ENCODE results near the gene TSSK6.

- TF ChIP-seq EZH2 (IDR thresholded peaks at IDR 0.05; ENCODE audit: low read depth, unreplicated experiment): no peak
- TF ChIP-seq CTCF (conservative IDR thresholded peaks at IDR 0.05; ENCODE audit: low read depth in 2 of 2): no peak
- TF ChIP-seq EZH2phosphoT487 (IDR thresholded peaks at IDR 0.05; ENCODE audit: unreplicated experiment): no peak
- no peak for TF ChIP-seq JUNB (IDR thresholded peaks at IDR 0.05; ENCODE audit: unreplicated experiment)
- TF ChIP-seq POLR2AphosphoS5 (IDR thresholded peaks at IDR 0.05; ENCODE audit: low read depth): no peak
- no peak for TF ChIP-seq ZNF114 (CRISPR knock-in tag; IDR thresholded peaks at IDR 0.05)
- no peak for TF ChIP-seq REST (IDR thresholded peaks at IDR 0.05; ENCODE audit: unreplicated experiment)
- no peak for TF ChIP-seq NANOG (IDR thresholded peaks at IDR 0.05; ENCODE audit: borderline replicate concordance)
- TF ChIP-seq ZNF331 (CRISPR knock-in tag; IDR thresholded peaks at IDR 0.05; ENCODE audit: low read depth): no peak
- TF ChIP-seq ZNF462 (CRISPR knock-in tag; IDR thresholded peaks at IDR 0.05): no peak
- TF ChIP-seq STAT1 (IDR thresholded peaks at IDR 0.05; ENCODE audit: unreplicated experiment): no peak
Measured at GRCh38 chr19:19501798-19502197, 13.6 kb downstream of the TSSK6 start.

Measured in GM23338 (cell line).